Lower leg skin (tissue), 3 donors: ENCODE data around the gene MYO1H.

Experiments
- CTCF ChIP-seq, 3 donors: fragments of 450-650 bp; IDR thresholded peaks; one replicate each; pipeline ENCODE4 v1.5.1; 2016; ENCODE audit warnings: antibody characterized with exemption in 3 of 3, mild to moderate bottlenecking in 3 of 3, moderate library complexity in 2 of 3
- POLR2A ChIP-seq, 2 donors: fragments of 450-650 bp; IDR thresholded peaks; one replicate each; pipeline ENCODE4 v1.6.1; 2016 to 2017; ENCODE audit warnings: antibody characterized with exemption in 2 of 2, mild to moderate bottlenecking in 1 of 2, moderate library complexity in 1 of 2

GRCh38 chr12:109477185-109477962, 129.7 kb downstream of the MYO1H start, which contains the start of the genes KCTD10 and UBE3B:
- no peak for TF ChIP-seq CTCF (IDR thresholded peaks at IDR 0.05)
- TF ChIP-seq POLR2A (IDR thresholded peaks at IDR 0.05): no peak
